OCI-LY7 (cell line): Measurements from ENCODE around the gene TNRC6C. TPM values are rescaled to one million over a fixed set of nuclear protein-coding genes. Genes with fewer than 3 reads are reported as not detected.

Experiments used
- BruUV-seq: library from RNA; stranded (reverse); fragments of 400-500 nt; replicated peaks from 2 replicates; lab custom pipeline; 2021; lab: Mats Ljungman, UMichigan
- CTCF ChIA-PET: fragments of 300-600 bp; sonication (Branson Sonifier 250); formaldehyde crosslinking; loops from one replicate; lab custom pipeline; 2022; ENCODE audit warnings: antibody characterized with exemption; ENCODE audit not compliant: unreplicated experiment; lab: Charles Lee
- POLR2A ChIA-PET: fragments of 300-600 bp; sonication (Branson Sonifier 250); formaldehyde crosslinking; loops from one replicate; lab custom pipeline; 2022; ENCODE audit warnings: antibody characterized with exemption; lab: Charles Lee
- DNase-seq: peaks from one replicate; pipeline ENCODE4 v3.0.0-alpha.2; 2015; ENCODE audit warnings: low spot score
- H2AFZ ChIP-seq: fragments of 200-600 bp; sonication (generic), shearing (Covaris generic); 2 replicates; pipeline ENCODE4 v1.6.1; 2014; ENCODE audit warnings: mild to moderate bottlenecking, antibody characterized with exemption, low read length, moderate library complexity
- H3K27ac ChIP-seq: fragments of 200-600 bp; sonication (generic); 2 replicates; pipeline ENCODE4 v1.5.1; 2014; ENCODE audit warnings: mixed run types, low read depth, mild to moderate bottlenecking, moderate library complexity, low read length, inconsistent platforms; ENCODE audit not compliant: poor library complexity, severe bottlenecking
- H3K36me3 ChIP-seq: fragments of 200-600 bp; sonication (generic); 2 replicates; pipeline ENCODE4 v1.6.1; 2014; ENCODE audit warnings: mild to moderate bottlenecking, antibody characterized with exemption, low read length, moderate library complexity, mixed read lengths; ENCODE audit not compliant: insufficient read depth
- H3K4me1 ChIP-seq: fragments of 200-600 bp; sonication (generic); 2 replicates; pipeline ENCODE4 v1.5.1; 2014; ENCODE audit warnings: mild to moderate bottlenecking, low read length; ENCODE audit not compliant: insufficient read depth, poor library complexity, severe bottlenecking
- H3K4me2 ChIP-seq: fragments of 200-600 bp; sonication (generic); 2 replicates; pipeline ENCODE4 v1.6.1; 2014; ENCODE audit warnings: mild to moderate bottlenecking, low read length
- H3K4me3 ChIP-seq: fragments of 200-600 bp; sonication (generic); 2 replicates; pipeline ENCODE4 v1.5.1; 2014; ENCODE audit warnings: mild to moderate bottlenecking, low read depth, low read length; ENCODE audit not compliant: poor library complexity, severe bottlenecking
- H3K79me2 ChIP-seq: fragments of 200-600 bp; sonication (generic); 2 replicates; pipeline ENCODE4 v1.6.1; 2016; ENCODE audit warnings: low read depth, mild to moderate bottlenecking, low read length, moderate library complexity, mixed read lengths; ENCODE audit not compliant: insufficient read depth
- H3K9me2 ChIP-seq: fragments of 200-600 bp; sonication (generic); 2 replicates; pipeline ENCODE4 v1.6.1; 2016; ENCODE audit warnings: mild to moderate bottlenecking, low read length, mixed read lengths; ENCODE audit not compliant: insufficient read depth
- H3K9me3 ChIP-seq: fragments of 200-600 bp; sonication (generic); 2 replicates; pipeline ENCODE4 v1.6.1; 2014; ENCODE audit warnings: mild to moderate bottlenecking, mixed run types, low read length, mixed read lengths
- H4K20me1 ChIP-seq: fragments of 200-600 bp; sonication (generic); 2 replicates; pipeline ENCODE4 v1.6.1; 2014; ENCODE audit warnings: mild to moderate bottlenecking, antibody characterized with exemption, low read length, moderate library complexity, mixed read lengths; ENCODE audit not compliant: insufficient read depth
- CTCF ChIP-seq: fragments of 200-600 bp; sonication (generic); conservative IDR thresholded peaks from 2 replicates; pipeline ENCODE4 v1.5.1; 2014; ENCODE audit warnings: mild to moderate bottlenecking, antibody characterized with exemption, low read length, moderate library complexity, mixed read lengths
- EZH2phosphoT487 ChIP-seq: fragments of 200-600 bp; sonication (generic); IDR thresholded peaks from 2 replicates; pipeline ENCODE4 v1.6.1; 2018; ENCODE audit warnings: low read depth, borderline replicate concordance, mild to moderate bottlenecking, mixed run types, antibody characterized with exemption, low read length, moderate library complexity, mixed read lengths
- intact Hi-C: fragments of 100-400 bp; cut with micrococcal nuclease; formaldehyde crosslinking; loops from one replicate; pipeline ENCODE4 v1.10.0; 2022; ENCODE audit not compliant: unreplicated experiment
- total RNA-seq, 2 experiments: library from RNA; depleted of rRNA in 1 of 2; stranded (reverse); fragments of >200 nt in 1 of 2; shearing (Covaris generic) in 1 of 2; gene quantifications; 2 replicates each; pipeline ENCODE4 v1.2.3, GENCODE V29; 2014 to 2022

TNRC6C gene
- total RNA-seq, 2 experiments from 2014 or later, result 8.5 to 25.2 TPM

DNA sequence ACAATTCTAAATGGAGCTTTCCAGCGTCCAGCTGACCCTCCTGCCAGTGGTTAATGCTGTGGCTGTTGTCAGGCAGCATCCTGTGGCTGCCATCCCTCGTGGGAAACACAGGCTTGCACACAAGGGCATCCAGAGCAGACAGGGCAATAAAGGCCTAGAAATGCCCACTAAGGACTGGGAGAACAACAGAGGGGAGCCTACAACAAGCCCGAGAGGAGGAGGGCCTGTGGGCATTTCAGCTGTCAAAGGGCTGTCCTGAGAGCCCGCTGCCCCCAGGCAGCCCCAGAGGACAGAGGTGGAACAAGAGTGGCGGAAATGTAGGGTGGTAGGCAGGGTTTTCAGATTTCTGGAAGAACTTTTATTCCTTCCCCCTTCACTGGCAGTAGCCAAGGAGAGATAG is 81.1 kb downstream of the TNRC6C start:
- no peak overlapping the region for H3K4me2 ChIP-seq
- H3K4me3 ChIP-seq, result no peak overlapping the region
- ChIA-PET CTCF (no interaction called here), POLR2A (no interaction called here)
- no peaks in the 10 kb centered on the region for H3K9me2 ChIP-seq
- peaks cover 6% of the 10 kb centered on the region; the same call in 1 of the 2 replicates for H3K36me3 ChIP-seq
- H4K20me1 ChIP-seq, result no peaks in the 10 kb centered on the region
- TF ChIP-seq CTCF (no peak), EZH2phosphoT487 (no peak)
- no peak for DNase-seq
- H3K9me3 ChIP-seq, result no peaks in the 10 kb centered on the region
- H2AFZ ChIP-seq, result no peak overlapping the region
- no peaks in the 10 kb centered on the region for H3K79me2 ChIP-seq
- no peaks in the 10 kb centered on the region for H3K4me1 ChIP-seq
- no peak overlapping the region for H3K27ac ChIP-seq
- intact Hi-C loops, result no loop called here
- no TSS peak for BruUV-seq

- no peaks in the 10 kb centered on the region for H3K4me1 ChIP-seq
- no peak overlapping the region for H2AFZ ChIP-seq
- ChIA-PET POLR2A (interaction anchor here (0.6 kb wide), 1 partner anchor 20 kb away, joined by 3 read pairs; no protein-coding TSS in a partner anchor), CTCF (no interaction called here)
- no peaks in the 10 kb centered on the region for H3K79me2 ChIP-seq
- H3K9me2 ChIP-seq, result no peaks in the 10 kb centered on the region
- H3K4me2 ChIP-seq, result peak overlapping the region; percentile 8; the same call in 1 of the 2 replicates
- peaks cover 5% of the 10 kb centered on the region; the same call in 1 of the 2 replicates for H3K36me3 ChIP-seq
- BruUV-seq, result no TSS peak
- no peak for DNase-seq
- H3K27ac ChIP-seq, result no peak overlapping the region
- H4K20me1 ChIP-seq, result no peaks in the 10 kb centered on the region
- no peak overlapping the region for H3K4me3 ChIP-seq
- TF ChIP-seq EZH2phosphoT487, result no peak
- no peak for TF ChIP-seq CTCF
- intact Hi-C loops, result no loop called here
- H3K9me3 ChIP-seq, result no peaks in the 10 kb centered on the region
These were observed 82.2 kb downstream of the TNRC6C start for GRCh38 chr17:78040440-78041385.
